Lower lobe of right lung (tissue), 2 donors: ENCODE results near the gene TBC1D7. TPM values are rescaled to one million over a fixed set of nuclear protein-coding genes. Genes with fewer than 3 reads are reported as not detected.

Experiments
- ATAC-seq, 2 donors: fragments of 200-7000 bp; cut with Tn5 transposase; one replicate each; pipeline ENCODE4 v1.9.1; 2020 to 2022; ENCODE audit warnings: mild to moderate bottlenecking in 2 of 2, moderate library complexity in 2 of 2
- DNase-seq: peaks from one replicate; pipeline ENCODE4 v3.0.0-alpha.2; 2020
- H3K27ac ChIP-seq: fragments of 200-600 bp; one replicate; pipeline ENCODE4 v1.8.0; 2022
- H3K27me3 ChIP-seq: fragments of 200-600 bp; one replicate; pipeline ENCODE4 v1.8.0; 2022; ENCODE audit warnings: low read depth
- H3K36me3 ChIP-seq: fragments of 200-600 bp; one replicate; pipeline ENCODE4 v1.8.0; 2022; ENCODE audit warnings: mild to moderate bottlenecking
- H3K4me1 ChIP-seq: fragments of 200-600 bp; one replicate; pipeline ENCODE4 v1.8.0; 2022
- H3K4me3 ChIP-seq: fragments of 200-600 bp; one replicate; pipeline ENCODE4 v1.8.0; 2022; ENCODE audit warnings: mild to moderate bottlenecking
- H3K9me3 ChIP-seq: fragments of 200-600 bp; one replicate; pipeline ENCODE4 v1.8.0; 2022
- CTCF ChIP-seq: fragments of 200-600 bp; IDR thresholded peaks from one replicate; pipeline ENCODE4 v1.8.0; 2022; ENCODE audit warnings: antibody characterized with exemption, mild to moderate bottlenecking
- intact Hi-C: fragments of 100-400 bp; cut with DNase I; formaldehyde crosslinking; loops from one replicate; pipeline ENCODE4 v1.11.0; 2022
- total RNA-seq: library from RNA; stranded (reverse); fragmentation: NEBNext Ultra II Directional; extraction: Animal tissue kit (Norgen Biotek cat#: 25700); gene quantifications from one replicate; pipeline ENCODE4 v1.2.1, GENCODE V29; 2021
- donor health status: DM: no; HTN: yes; CAD: no; lungs with severe emphysema.

Gene TBC1D7
- total RNA-seq, 1 donor from 2014 or later = 18.8 TPM

GRCh38 chr6:13268913-13269518 is 59.3 kb downstream of the TBC1D7 start:
- H3K27me3 ChIP-seq = no peaks in the 10 kb centered on the region
- H3K4me3 ChIP-seq = no peak overlapping the region
- no peak for TF ChIP-seq CTCF
- H3K27ac ChIP-seq = peak overlapping the region; percentile 38
- ATAC-seq (peak; percentile 41 to 75), DNase-seq (no peak)
- H3K36me3 ChIP-seq = peaks cover 6% of the 10 kb centered on the region
- peaks cover 9% of the 10 kb centered on the region for H3K4me1 ChIP-seq
- intact Hi-C loops = no loop called here
- H3K9me3 ChIP-seq = no peaks in the 10 kb centered on the region

GRCh38 chr6:13267142-13267651 is 61.1 kb downstream of the TBC1D7 start:
- DNase-seq = no peak
- Histone ChIP-seq H3K4me3 (no peak overlapping the region), H3K4me1 (peaks cover 9% of the 10 kb centered on the region), H3K9me3 (no peaks in the 10 kb centered on the region), H3K27me3 (no peaks in the 10 kb centered on the region), H3K27ac (no peak overlapping the region), H3K36me3 (peaks cover 6% of the 10 kb centered on the region)
- TF ChIP-seq CTCF = no peak
- ATAC-seq = peak in 1 of 2 donors; percentile 25
- intact Hi-C loops = no loop called here

GRCh38 chr6:13263669-13264068 is 64.7 kb downstream of the TBC1D7 start:
- Histone ChIP-seq H3K4me1 (peaks cover 13% of the 10 kb centered on the region), H3K9me3 (no peaks in the 10 kb centered on the region), H3K36me3 (no peaks in the 10 kb centered on the region), H3K27me3 (no peaks in the 10 kb centered on the region), H3K27ac (no peak overlapping the region), H3K4me3 (no peak overlapping the region)
- DNase-seq (no peak), ATAC-seq (no peak)
- intact Hi-C loops = no loop called here
- TF ChIP-seq CTCF = no peak

- intact Hi-C loops = no loop called here
- Histone ChIP-seq H3K4me3 (no peak overlapping the region), H3K4me1 (peaks cover 12% of the 10 kb centered on the region), H3K9me3 (no peaks in the 10 kb centered on the region), H3K27me3 (no peaks in the 10 kb centered on the region), H3K36me3 (no peaks in the 10 kb centered on the region), H3K27ac (no peak overlapping the region)
- DNase-seq (no peak), ATAC-seq (no peak)
- no peak for TF ChIP-seq CTCF
Measured at GRCh38 chr6:13262302-13263230, 65.8 kb downstream of the TBC1D7 start.

- Histone ChIP-seq H3K9me3 (no peaks in the 10 kb centered on the region), H3K27ac (no peak overlapping the region), H3K27me3 (no peaks in the 10 kb centered on the region), H3K36me3 (no peaks in the 10 kb centered on the region), H3K4me1 (peaks cover 12% of the 10 kb centered on the region), H3K4me3 (no peak overlapping the region)
- ATAC-seq (peak; percentile 65 to 81), DNase-seq (no peak)
- no peak for TF ChIP-seq CTCF
- intact Hi-C loops = no loop called here
Measured at GRCh38 chr6:13261464-13261994, 66.8 kb downstream of the TBC1D7 start.
